ENCODE measurements around the gene UBL5. TPM values are rescaled to one million over a fixed set of nuclear protein-coding genes. Genes with fewer than 3 reads are reported as not detected.

UBL5 gene
- total RNA-seq, 1 donor from 2014 or later, result 547 TPM

- Histone ChIP-seq H4K20me1 (ENCODE audit: insufficient read depth, low read length) (peaks cover 6% of the 10 kb centered on the region), H3K4me2 (ENCODE audit: low read length) (no peak overlapping the region), H3K27ac (ENCODE audit: low read depth, low read length) (no peak overlapping the region), H3K4me1 (ENCODE audit: insufficient read depth, low read length) (no peaks in the 10 kb centered on the region), H3K27me3 (ENCODE audit: insufficient read depth, low read length) (no peaks in the 10 kb centered on the region), H3K4me3 (ENCODE audit: insufficient read depth, low read depth, low read length) (no peak overlapping the region), H3K36me3 (ENCODE audit: insufficient read depth, low read length) (peaks cover 11% of the 10 kb centered on the region), H3K79me2 (ENCODE audit: insufficient read depth, low read length) (peaks cover 10% of the 10 kb centered on the region), H3K9ac (ENCODE audit: low read length) (no peak overlapping the region), H2AFZ (ENCODE audit: low read depth, low read length) (no peak overlapping the region), H3K9me3 (ENCODE audit: insufficient read depth, low read depth, low read length) (no peaks in the 10 kb centered on the region)
- Mint-ChIP-seq H3K27me3 (ENCODE audit: low read depth, unreplicated experiment) (no peaks in the 10 kb centered on the region), H3K4me3 (ENCODE audit: unreplicated experiment) (no peak overlapping the region), H3K27ac (ENCODE audit: unreplicated experiment) (no peak overlapping the region), H3K9me3 (ENCODE audit: unreplicated experiment) (no peaks in the 10 kb centered on the region), H3K4me1 (ENCODE audit: low read depth, unreplicated experiment) (no peaks in the 10 kb centered on the region), H3K36me3 (ENCODE audit: low read depth, unreplicated experiment) (peaks cover 7% of the 10 kb centered on the region)
- no peak for TF ChIP-seq EZH2 (IDR thresholded peaks at IDR 0.05; ENCODE audit: insufficient read depth, low read length)
- TF ChIP-seq CTCF (IDR thresholded peaks at IDR 0.05; ENCODE audit: insufficient read depth, low read depth, low read length), result no peak
- DNase-seq (ENCODE audit: low read depth) (no peak), FAIRE-seq (no peak)
These were observed 18.6 kb upstream of the UBL5 start for GRCh38 chr19:9808855-9809824.

GRCh38 chr19:9811139-9811538 is 16.6 kb upstream of the UBL5 start:
- H3K9ac ChIP-seq (ENCODE audit: low read length), result no peak overlapping the region
- H3K4me1 ChIP-seq (ENCODE audit: insufficient read depth, low read length), result no peaks in the 10 kb centered on the region
- H3K4me2 ChIP-seq (ENCODE audit: low read length), result no peak overlapping the region
- no peaks in the 10 kb centered on the region for H3K27me3 Mint-ChIP-seq (ENCODE audit: low read depth, unreplicated experiment)
- FAIRE-seq, result no peak
- H3K27ac Mint-ChIP-seq (ENCODE audit: unreplicated experiment), result no peak overlapping the region
- no peaks in the 10 kb centered on the region for H3K4me1 Mint-ChIP-seq (ENCODE audit: low read depth, unreplicated experiment)
- no peak overlapping the region for H3K4me3 ChIP-seq (ENCODE audit: insufficient read depth, low read depth, low read length)
- peaks cover 9% of the 10 kb centered on the region for H4K20me1 ChIP-seq (ENCODE audit: insufficient read depth, low read length)
- DNase-seq (ENCODE audit: low read depth), result no peak
- TF ChIP-seq EZH2 (IDR thresholded peaks at IDR 0.05; ENCODE audit: insufficient read depth, low read length) (no peak), CTCF (IDR thresholded peaks at IDR 0.05; ENCODE audit: insufficient read depth, low read depth, low read length) (no peak)
- H3K79me2 ChIP-seq (ENCODE audit: insufficient read depth, low read length), result peaks cover 26% of the 10 kb centered on the region
- H3K9me3 Mint-ChIP-seq (ENCODE audit: unreplicated experiment), result no peaks in the 10 kb centered on the region
- H3K4me3 Mint-ChIP-seq (ENCODE audit: unreplicated experiment), result no peak overlapping the region
- H3K36me3 ChIP-seq (ENCODE audit: insufficient read depth, low read length), result peaks cover 11% of the 10 kb centered on the region
- H3K27ac ChIP-seq (ENCODE audit: low read depth, low read length), result no peak overlapping the region
- no peaks in the 10 kb centered on the region for H3K27me3 ChIP-seq (ENCODE audit: insufficient read depth, low read length)
- no peak overlapping the region for H2AFZ ChIP-seq (ENCODE audit: low read depth, low read length)
- H3K9me3 ChIP-seq (ENCODE audit: insufficient read depth, low read depth, low read length), result no peaks in the 10 kb centered on the region
- peaks cover 14% of the 10 kb centered on the region for H3K36me3 Mint-ChIP-seq (ENCODE audit: low read depth, unreplicated experiment)

Measured in astrocyte (in vitro differentiated cells and primary cell).